Ishikawa (cell line): Measurements from ENCODE around the gene ACO1.

Experiments used
- CEBPB ChIP-seq: IDR thresholded peaks from 2 replicates; pipeline ENCODE4 v1.6.1; 2012
- CREB1 ChIP-seq: IDR thresholded peaks from 2 replicates; pipeline ENCODE4 v1.6.1; 2012; ENCODE audit warnings: low read depth
- EGR1 ChIP-seq: IDR thresholded peaks from 2 replicates; pipeline ENCODE4 v1.6.1; 2012
- EP300 ChIP-seq: IDR thresholded peaks from 2 replicates; pipeline ENCODE4 v1.6.1; 2012; ENCODE audit warnings: borderline replicate concordance
- FOXM1 ChIP-seq: IDR thresholded peaks from 2 replicates; pipeline ENCODE4 v1.6.1; 2012; ENCODE audit warnings: low read depth, borderline replicate concordance
- NFIC ChIP-seq: IDR thresholded peaks from 2 replicates; pipeline ENCODE4 v1.6.1; 2012
- RAD21 ChIP-seq: IDR thresholded peaks from 2 replicates; pipeline ENCODE4 v1.6.1; 2012; ENCODE audit warnings: low read depth
- TAF1 ChIP-seq: IDR thresholded peaks from 2 replicates; pipeline ENCODE4 v1.6.1; 2012; ENCODE audit warnings: low read depth, mild to moderate bottlenecking
- TCF12 ChIP-seq: IDR thresholded peaks from 2 replicates; pipeline ENCODE4 v1.6.1; 2012; ENCODE audit warnings: low read depth
- TEAD4 ChIP-seq: IDR thresholded peaks from 2 replicates; pipeline ENCODE4 v1.6.1; 2012
- YY1 ChIP-seq: IDR thresholded peaks from 2 replicates; pipeline ENCODE4 v1.6.1; 2012; ENCODE audit warnings: low read depth
- ZBTB7A ChIP-seq: IDR thresholded peaks from 2 replicates; pipeline ENCODE4 v1.6.1; 2012; ENCODE audit warnings: low read depth
- TF ChIP-seq, protein P1 (sequence below): IDR thresholded peaks from 2 replicates; pipeline ENCODE4 v1.6.1; 2012; ENCODE audit warnings: low read depth, mild to moderate bottlenecking
- TF ChIP-seq, protein P2 (sequence below): IDR thresholded peaks from 2 replicates; pipeline ENCODE4 v1.6.1; 2012
- TF ChIP-seq, protein P3 (sequence below): IDR thresholded peaks from 2 replicates; pipeline ENCODE4 v1.6.1; 2012

The ACO1 gene

DNA sequence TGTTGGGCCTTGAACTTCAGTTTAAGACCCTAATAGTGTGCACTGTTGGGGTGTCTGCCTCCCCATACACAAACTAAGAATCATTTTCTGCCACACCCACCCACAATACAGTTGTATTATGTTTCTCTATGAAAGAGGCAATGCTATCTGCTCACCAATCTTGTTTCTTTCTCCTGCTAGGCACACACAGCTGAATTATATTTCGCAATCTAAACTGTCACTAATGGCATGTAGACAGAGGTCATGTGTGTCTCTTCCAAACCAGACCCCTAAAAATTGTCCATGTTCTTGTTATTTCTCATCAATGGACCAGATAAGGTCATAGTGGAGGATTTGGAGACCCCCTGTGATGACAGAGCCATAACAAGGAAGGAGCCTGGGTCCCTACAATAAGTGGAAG, 84.3 kb downstream of the ACO1 start:
- TF ChIP-seq, protein P1, sequence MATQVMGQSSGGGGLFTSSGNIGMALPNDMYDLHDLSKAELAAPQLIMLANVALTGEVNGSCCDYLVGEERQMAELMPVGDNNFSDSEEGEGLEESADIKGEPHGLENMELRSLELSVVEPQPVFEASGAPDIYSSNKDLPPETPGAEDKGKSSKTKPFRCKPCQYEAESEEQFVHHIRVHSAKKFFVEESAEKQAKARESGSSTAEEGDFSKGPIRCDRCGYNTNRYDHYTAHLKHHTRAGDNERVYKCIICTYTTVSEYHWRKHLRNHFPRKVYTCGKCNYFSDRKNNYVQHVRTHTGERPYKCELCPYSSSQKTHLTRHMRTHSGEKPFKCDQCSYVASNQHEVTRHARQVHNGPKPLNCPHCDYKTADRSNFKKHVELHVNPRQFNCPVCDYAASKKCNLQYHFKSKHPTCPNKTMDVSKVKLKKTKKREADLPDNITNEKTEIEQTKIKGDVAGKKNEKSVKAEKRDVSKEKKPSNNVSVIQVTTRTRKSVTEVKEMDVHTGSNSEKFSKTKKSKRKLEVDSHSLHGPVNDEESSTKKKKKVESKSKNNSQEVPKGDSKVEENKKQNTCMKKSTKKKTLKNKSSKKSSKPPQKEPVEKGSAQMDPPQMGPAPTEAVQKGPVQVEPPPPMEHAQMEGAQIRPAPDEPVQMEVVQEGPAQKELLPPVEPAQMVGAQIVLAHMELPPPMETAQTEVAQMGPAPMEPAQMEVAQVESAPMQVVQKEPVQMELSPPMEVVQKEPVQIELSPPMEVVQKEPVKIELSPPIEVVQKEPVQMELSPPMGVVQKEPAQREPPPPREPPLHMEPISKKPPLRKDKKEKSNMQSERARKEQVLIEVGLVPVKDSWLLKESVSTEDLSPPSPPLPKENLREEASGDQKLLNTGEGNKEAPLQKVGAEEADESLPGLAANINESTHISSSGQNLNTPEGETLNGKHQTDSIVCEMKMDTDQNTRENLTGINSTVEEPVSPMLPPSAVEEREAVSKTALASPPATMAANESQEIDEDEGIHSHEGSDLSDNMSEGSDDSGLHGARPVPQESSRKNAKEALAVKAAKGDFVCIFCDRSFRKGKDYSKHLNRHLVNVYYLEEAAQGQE = no peak
- TF ChIP-seq NFIC (no peak), EGR1 (no peak), CEBPB (no peak), TCF12 (no peak)
- TF ChIP-seq, protein P2, sequence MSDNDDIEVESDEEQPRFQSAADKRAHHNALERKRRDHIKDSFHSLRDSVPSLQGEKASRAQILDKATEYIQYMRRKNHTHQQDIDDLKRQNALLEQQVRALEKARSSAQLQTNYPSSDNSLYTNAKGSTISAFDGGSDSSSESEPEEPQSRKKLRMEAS = no peak
- TF ChIP-seq, protein P3, sequence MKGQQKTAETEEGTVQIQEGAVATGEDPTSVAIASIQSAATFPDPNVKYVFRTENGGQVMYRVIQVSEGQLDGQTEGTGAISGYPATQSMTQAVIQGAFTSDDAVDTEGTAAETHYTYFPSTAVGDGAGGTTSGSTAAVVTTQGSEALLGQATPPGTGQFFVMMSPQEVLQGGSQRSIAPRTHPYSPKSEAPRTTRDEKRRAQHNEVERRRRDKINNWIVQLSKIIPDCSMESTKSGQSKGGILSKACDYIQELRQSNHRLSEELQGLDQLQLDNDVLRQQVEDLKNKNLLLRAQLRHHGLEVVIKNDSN = no peak

DNA sequence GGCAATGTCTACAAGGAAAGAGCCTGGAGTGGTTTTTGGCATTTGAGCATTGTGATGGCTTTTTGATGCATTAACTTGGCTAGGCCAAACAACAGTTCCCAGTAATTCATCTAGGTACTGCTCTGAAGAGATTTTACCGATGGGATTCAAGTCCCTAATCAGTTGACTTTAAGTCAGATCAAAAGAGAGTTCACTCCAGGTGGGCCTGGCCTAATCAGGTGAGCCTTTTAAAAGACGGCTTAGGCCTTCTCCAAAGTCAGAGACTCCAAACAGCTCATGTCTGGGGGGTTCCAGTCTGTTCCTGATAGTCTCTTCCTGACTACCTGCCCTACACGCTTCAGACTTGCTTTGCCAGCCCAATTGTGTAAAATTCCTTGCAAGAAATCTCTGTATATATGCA, 87.9 kb downstream of the ACO1 start:
- no peak for TF ChIP-seq EGR1
- TF ChIP-seq CEBPB = no peak
- TF ChIP-seq EP300 = no peak
- no peak for TF ChIP-seq FOXM1
- TF ChIP-seq NFIC = no peak
- TF ChIP-seq RAD21 = no peak
- TF ChIP-seq, protein P2 = no peak
- no peak for TF ChIP-seq TAF1
- no peak for TF ChIP-seq CREB1
- TF ChIP-seq ZBTB7A = no peak

DNA sequence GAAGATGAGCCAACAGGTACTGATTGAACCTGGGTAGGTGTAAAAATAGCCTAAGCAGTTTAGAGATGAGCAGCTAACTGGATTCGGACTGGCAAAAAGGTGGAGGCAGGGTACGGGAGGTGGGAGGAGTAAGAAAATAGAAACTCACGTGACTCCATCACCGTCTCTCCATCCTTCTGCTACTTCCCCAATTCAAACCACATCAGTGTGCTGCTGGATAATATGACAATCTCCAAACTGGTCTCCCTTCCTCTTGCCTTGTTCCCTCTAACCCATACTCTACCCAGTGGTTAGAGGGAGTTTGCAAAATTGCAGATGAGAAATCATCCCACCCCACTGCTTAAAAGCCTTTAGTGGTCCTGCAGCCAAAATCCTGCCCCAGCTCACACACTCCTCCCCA, 98.9 kb downstream of the ACO1 start:
- TF ChIP-seq FOXM1 (no peak), CEBPB (no peak), TAF1 (no peak), EP300 (no peak)
- TF ChIP-seq, protein P3 = no peak

DNA sequence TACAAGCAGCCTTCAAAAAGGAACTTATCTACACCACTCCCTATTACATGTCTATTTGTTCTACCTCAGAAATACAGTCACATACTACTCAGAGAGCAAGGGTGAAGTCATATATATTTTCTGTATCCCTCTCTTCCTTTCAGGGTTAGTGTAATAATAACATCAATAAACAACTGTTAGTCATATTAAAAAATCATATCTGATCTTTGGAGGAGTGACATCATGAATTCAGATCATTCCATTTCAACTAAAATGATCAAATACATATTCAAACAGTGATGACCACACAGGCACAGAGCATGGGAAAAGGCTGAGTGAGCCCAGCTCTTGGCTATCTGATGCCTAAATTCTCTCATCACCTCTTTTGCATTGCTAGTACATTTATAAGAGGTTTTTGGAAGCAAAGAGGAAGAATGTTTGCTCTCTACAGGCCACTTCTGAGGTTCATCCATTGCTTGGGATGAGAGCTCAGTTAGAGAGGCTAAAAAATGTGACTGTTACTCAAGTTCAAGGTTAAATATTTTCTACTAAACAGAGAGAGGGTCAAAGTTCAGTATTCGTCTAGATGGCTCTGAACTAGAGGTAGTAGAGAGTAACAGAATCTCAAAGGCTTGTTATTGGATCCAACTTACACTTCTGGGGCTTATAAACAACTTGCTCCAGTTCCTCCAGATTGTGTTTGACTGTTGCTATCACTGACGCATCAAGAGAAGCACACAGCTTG, 102.6 kb downstream of the ACO1 start:
- no peak for TF ChIP-seq NFIC
- TF ChIP-seq, protein P2 = no peak
- TF ChIP-seq EP300 = no peak
- TF ChIP-seq TCF12 = no peak
- TF ChIP-seq CREB1 = no peak
- TF ChIP-seq YY1 = no peak
- no peak for TF ChIP-seq CEBPB
- no peak for TF ChIP-seq TEAD4
- no peak for TF ChIP-seq ZBTB7A
- no peak for TF ChIP-seq EGR1
- TF ChIP-seq, protein P3 = no peak
- TF ChIP-seq FOXM1 = no peak
- no peak for TF ChIP-seq TAF1
- TF ChIP-seq RAD21 = no peak
- TF ChIP-seq, protein P1 = no peak

DNA sequence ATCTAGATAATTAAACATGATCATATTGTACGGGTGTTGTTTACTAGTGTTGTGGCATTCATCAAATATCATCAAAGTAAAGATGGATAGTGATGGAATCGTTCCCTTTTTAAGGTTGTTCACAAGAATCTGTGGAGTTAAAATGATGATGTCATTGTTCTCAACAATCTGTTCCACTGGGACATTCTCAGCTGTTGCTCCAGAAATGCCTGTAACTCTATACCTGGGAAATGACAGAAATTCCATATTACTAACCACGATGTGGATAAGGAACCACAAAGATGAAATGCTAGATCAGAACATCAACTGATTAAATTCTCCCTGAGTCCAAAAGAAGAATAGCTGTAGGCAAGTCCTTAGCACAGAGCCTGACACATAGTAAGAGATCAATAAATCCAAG, 103.5 kb downstream of the ACO1 start:
- no peak for TF ChIP-seq EGR1
- TF ChIP-seq TAF1 = no peak
- TF ChIP-seq TEAD4 = no peak
- no peak for TF ChIP-seq NFIC
- TF ChIP-seq CREB1 = no peak
- no peak for TF ChIP-seq FOXM1
- TF ChIP-seq EP300 = no peak
- no peak for TF ChIP-seq ZBTB7A
- no peak for TF ChIP-seq RAD21

DNA sequence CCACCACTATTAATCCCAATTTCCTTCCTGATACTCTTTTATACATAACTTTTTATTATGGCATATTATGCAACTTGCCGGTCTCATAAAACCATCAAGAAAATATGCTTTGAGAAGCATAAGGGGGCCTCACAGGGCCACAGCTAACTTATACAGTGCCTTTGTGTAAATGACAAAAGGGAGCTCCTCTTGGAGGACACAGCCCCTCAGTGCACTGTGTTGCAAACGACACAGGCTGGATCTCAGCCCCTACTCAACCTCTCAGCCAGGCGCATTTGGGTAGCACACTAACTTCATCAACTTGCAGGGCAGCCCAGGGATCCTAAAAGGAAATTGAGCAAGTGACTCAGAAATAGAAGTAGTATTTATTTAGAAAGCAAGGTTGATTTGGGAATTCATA, 106.2 kb downstream of the ACO1 start:
- TF ChIP-seq CEBPB = no peak
- no peak for TF ChIP-seq RAD21
- no peak for TF ChIP-seq CREB1
- no peak for TF ChIP-seq TCF12
- TF ChIP-seq, protein P1 = no peak
- TF ChIP-seq, protein P2 = no peak
- TF ChIP-seq TAF1 = no peak
- no peak for TF ChIP-seq TEAD4
- no peak for TF ChIP-seq EGR1
- no peak for TF ChIP-seq NFIC
